Prostate gland (tissue), 2 donors: ENCODE measurements around the gene STUB1. TPM values are rescaled to one million over a fixed set of nuclear protein-coding genes. Genes with fewer than 3 reads are reported as not detected.

ENCODE experiments used
- DNase-seq: peaks from one replicate; pipeline ENCODE4 v3.0.0-alpha.2; 2019; ENCODE audit warnings: low spot score
- H3K27ac ChIP-seq, 2 donors: fragments of 200-600 bp; sonication (generic); 2 replicates each; pipeline ENCODE4 v1.5.1; 2017 to 2019
- H3K27me3 ChIP-seq: fragments of 200-600 bp; sonication (generic); replicated peaks from 2 replicates; pipeline ENCODE4 v1.5.1; 2019; ENCODE audit not compliant: insufficient read depth
- H3K36me3 ChIP-seq, 2 donors: fragments of 200-600 bp; sonication (generic); 1 replicate in 1 of 2; 2 replicates in 1 of 2; pipeline versions ENCODE4 v1.5.1 to v1.8.1; 2017 to 2019
- H3K4me1 ChIP-seq: fragments of 200-600 bp; sonication (generic); replicated peaks from 2 replicates; pipeline ENCODE4 v1.5.1; 2019
- H3K4me3 ChIP-seq, 2 donors: fragments of 200-600 bp; sonication (generic); 2 replicates each; pipeline ENCODE4 v1.5.1; 2017 to 2019
- H3K9me3 ChIP-seq: fragments of 200-600 bp; sonication (generic); 2 replicates; pipeline ENCODE4 v1.5.1; 2017
- POLR2A ChIP-seq: fragments of 450-650 bp; IDR thresholded peaks from one replicate; pipeline ENCODE4 v1.6.1; 2016; ENCODE audit warnings: antibody characterized with exemption, mild to moderate bottlenecking
- POLR2AphosphoS5 ChIP-seq: sonication (generic); formaldehyde crosslinking; IDR thresholded peaks from one replicate; pipeline ENCODE4 v1.6.1; 2017; ENCODE audit warnings: antibody characterized with exemption
- WGBS: methylation state at CpG from one replicate; pipeline ENCODE4 v1.1.5; 2018; 5-methylcytosine and 5-hydroxymethylcytosine counted together
- intact Hi-C: fragments of 100-400 bp; cut with DNase I; formaldehyde crosslinking; loops from one replicate; pipeline ENCODE4 v1.14.2; 2022
- total RNA-seq, 2 donors: library from RNA; depleted of rRNA; stranded (reverse); fragments of >200 nt; gene quantifications; one replicate each; pipeline ENCODE4 v1.1.0, GENCODE V29; 2016
- TF ChIP-seq, protein P1 (sequence below), 4 experiments: fragments of 200-600 bp in 2 of 4; fragments of 450-650 bp in 2 of 4; sonication (generic) in 2 of 4; IDR thresholded peaks; 1 replicate in 3 of 4; 2 replicates in 1 of 4; pipeline ENCODE4 v1.5.1; 2016 to 2019; ENCODE audit warnings: antibody characterized with exemption in 4 of 4, mild to moderate bottlenecking in 2 of 4, moderate library complexity in 2 of 4

STUB1 gene
- total RNA-seq, 2 donors from 2014 or later: 173 to 255 TPM

DNA sequence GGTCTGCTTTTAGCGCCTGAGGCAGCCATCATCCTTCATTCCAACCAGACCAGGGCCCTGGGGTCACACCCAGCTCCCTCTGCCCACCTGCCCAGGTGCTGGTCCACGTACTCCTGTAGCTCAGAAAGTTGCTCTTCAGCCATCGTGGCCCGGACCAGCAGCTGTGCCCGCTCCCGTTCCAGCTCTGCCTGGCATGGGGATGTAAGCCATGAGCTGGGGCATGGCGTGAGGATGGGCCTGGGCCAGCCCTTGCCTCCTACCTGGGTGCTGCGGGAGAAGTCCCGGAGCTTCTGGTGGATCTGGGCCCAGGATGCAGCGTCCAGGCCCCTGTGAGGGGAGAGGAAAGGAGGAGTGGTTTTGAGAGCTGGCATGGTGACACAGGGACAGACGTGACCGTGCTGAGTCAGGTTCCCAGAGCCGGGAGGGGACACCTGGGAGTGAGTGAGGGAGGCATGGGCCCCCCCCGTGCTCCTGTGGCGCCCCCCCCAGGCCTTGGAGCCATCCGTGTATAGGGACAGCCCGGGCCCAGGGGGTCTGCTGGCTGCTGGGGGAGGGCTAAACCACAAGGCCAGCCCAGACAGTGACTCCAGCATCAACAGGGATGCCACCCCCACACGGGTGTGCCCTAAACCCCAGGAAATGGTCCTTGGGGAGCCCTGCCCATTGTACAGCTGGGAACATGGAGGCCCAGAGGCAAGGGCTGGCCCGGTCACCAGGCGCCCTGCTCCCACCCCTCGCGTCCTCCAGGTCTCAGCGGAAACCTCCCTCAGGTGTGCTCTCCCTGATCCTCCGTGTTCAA lies 42.8 kb downstream of the STUB1 start:
- Histone ChIP-seq H3K27ac (no peak overlapping the region), H3K36me3 (no peaks in the 10 kb centered on the region), H3K9me3 (no peaks in the 10 kb centered on the region), H3K4me1 (peaks cover 25% of the 10 kb centered on the region), H3K4me3 (no peak overlapping the region), H3K27me3 (no peaks in the 10 kb centered on the region)
- DNase-seq: no peak
- no peak for TF ChIP-seq POLR2A
- TF ChIP-seq, protein P1, sequence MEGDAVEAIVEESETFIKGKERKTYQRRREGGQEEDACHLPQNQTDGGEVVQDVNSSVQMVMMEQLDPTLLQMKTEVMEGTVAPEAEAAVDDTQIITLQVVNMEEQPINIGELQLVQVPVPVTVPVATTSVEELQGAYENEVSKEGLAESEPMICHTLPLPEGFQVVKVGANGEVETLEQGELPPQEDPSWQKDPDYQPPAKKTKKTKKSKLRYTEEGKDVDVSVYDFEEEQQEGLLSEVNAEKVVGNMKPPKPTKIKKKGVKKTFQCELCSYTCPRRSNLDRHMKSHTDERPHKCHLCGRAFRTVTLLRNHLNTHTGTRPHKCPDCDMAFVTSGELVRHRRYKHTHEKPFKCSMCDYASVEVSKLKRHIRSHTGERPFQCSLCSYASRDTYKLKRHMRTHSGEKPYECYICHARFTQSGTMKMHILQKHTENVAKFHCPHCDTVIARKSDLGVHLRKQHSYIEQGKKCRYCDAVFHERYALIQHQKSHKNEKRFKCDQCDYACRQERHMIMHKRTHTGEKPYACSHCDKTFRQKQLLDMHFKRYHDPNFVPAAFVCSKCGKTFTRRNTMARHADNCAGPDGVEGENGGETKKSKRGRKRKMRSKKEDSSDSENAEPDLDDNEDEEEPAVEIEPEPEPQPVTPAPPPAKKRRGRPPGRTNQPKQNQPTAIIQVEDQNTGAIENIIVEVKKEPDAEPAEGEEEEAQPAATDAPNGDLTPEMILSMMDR (IDR thresholded peaks at IDR 0.05): no peak
- no peak for TF ChIP-seq POLR2AphosphoS5
- intact Hi-C loops: no loop called here
- 85% methylated on average over 24 of the region's 24 CpGs for WGBS

DNA sequence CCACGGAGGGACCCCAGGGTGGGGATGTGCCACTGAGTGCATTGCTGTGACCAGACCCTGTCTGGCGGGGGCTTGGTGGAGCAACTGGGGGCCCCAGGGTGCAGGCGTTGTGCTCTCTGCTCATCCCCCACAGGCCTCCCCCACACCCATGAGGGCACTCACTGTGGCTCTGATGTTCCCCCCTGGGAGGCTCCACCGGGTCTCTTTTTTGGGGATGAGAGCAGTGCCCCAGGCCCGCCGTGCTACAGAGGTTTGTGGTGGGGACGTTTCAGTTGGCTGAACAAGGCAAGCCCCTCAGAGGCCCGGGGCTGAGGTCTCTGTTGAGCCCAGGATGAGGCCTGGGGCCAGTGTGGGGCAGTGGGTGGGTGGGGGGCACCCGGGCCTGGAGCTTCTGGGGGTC lies 43.5 kb downstream of the STUB1 start:
- Histone ChIP-seq H3K4me3 (no peak overlapping the region), H3K9me3 (no peaks in the 10 kb centered on the region), H3K4me1 (peaks cover 32% of the 10 kb centered on the region), H3K27ac (no peak overlapping the region), H3K27me3 (no peaks in the 10 kb centered on the region), H3K36me3 (no peaks in the 10 kb centered on the region)
- TF ChIP-seq POLR2AphosphoS5 (no peak), POLR2A (no peak)
- TF ChIP-seq, protein P1 (IDR thresholded peaks at IDR 0.05): no peak
- WGBS: 83% methylated on average over 9 of the region's 9 CpGs
- intact Hi-C loops: no loop called here
- DNase-seq: no peak

DNA sequence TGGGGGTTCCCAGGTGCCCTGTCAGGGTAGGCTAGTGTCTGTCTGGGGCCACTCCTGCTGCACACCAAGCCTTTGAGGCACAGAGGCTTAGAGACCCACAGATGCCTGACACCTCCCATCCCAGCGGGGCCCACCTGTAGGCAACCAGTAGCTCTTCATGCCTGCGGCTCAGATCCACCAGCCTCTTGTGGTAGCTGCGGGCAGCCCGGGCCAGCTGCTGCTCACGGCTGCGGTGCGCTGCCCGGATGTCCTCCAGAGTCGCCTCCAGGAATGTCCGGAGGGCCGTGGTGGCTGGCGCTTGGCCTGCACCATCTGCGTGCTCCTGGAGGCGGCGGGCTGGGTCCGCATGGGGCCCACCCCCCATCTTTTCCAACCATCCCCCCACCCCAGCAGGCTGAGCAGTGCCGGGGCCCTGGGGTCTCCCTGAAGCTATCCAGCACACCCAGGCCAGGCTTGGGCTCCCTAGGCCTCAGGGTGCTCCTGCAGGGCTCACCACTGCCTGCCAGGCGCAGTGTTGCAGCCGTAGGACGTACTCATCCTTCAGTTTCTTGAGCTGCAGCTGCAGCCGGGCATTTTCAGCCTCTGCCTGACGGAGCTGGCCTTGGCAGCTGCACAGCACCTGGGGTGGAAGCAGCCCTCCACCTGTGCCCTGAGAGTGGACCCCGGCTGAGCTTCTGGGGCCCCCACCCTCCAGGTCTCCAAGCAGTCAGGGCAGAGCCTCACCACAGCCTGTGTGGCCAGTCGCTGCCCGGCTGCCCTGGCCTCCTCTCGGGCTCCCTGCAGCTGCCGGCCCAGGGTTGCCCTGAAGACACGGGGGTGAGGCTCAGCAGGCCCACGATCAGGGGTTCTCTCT lies 44.2 kb downstream of the STUB1 start:
- TF ChIP-seq, protein P1 (IDR thresholded peaks at IDR 0.05): no peak
- no peak for TF ChIP-seq POLR2AphosphoS5
- no peak for TF ChIP-seq POLR2A
- H3K27me3 ChIP-seq: no peaks in the 10 kb centered on the region
- DNase-seq: no peak
- H3K9me3 ChIP-seq: no peaks in the 10 kb centered on the region
- intact Hi-C loops: no loop called here
- H3K36me3 ChIP-seq: no peaks in the 10 kb centered on the region
- no peak overlapping the region for H3K27ac ChIP-seq
- WGBS: 82% methylated on average over 24 of the region's 29 CpGs
- peaks cover 33% of the 10 kb centered on the region for H3K4me1 ChIP-seq
- no peak overlapping the region for H3K4me3 ChIP-seq

DNA sequence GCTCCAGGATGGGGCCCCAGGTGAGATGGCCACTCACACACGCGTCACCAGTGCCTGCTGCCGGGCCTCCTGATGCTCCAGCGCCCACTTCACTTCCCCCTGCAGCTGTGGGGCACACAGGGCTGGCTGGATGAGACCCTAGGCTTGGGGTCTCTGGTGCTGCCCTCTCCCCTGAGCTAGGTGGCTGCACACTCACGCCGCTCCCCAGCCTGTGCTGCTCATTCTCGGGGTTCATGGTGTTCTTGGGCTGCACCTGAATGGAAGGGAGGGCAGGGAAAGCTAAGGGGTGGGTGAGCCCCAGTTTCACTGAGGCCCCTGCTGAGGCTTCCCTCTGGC lies 44.8 kb downstream of the STUB1 start:
- H3K4me1 ChIP-seq: peaks cover 30% of the 10 kb centered on the region
- intact Hi-C loops: no loop called here

More for the DNA sequence above, 44.8 kb downstream of the STUB1 start:
- Histone ChIP-seq H3K9me3 (no peaks in the 10 kb centered on the region), H3K27me3 (no peaks in the 10 kb centered on the region), H3K27ac (no peak overlapping the region), H3K4me3 (no peak overlapping the region), H3K36me3 (no peaks in the 10 kb centered on the region)
- no peak for DNase-seq
- TF ChIP-seq POLR2A (no peak), POLR2AphosphoS5 (no peak)
- TF ChIP-seq, protein P1 (IDR thresholded peaks at IDR 0.05): no peak
- no CpG with 5 or more reads among the region's 7 CpGs for WGBS
